T-helper 1 cell (primary cell): Measurements from ENCODE around the gene PARS2.
"Not testable (repeated sequence)": the region's sequence is repeated elsewhere in the genome, so short reads cannot be mapped to it uniquely, and the experiment has no call there.

Experiments
- DNase-seq, 5 donors: peaks; one replicate each; pipeline ENCODE4 v3.0.0-alpha.2; 2012 to 2020

PARS2 gene

DNA sequence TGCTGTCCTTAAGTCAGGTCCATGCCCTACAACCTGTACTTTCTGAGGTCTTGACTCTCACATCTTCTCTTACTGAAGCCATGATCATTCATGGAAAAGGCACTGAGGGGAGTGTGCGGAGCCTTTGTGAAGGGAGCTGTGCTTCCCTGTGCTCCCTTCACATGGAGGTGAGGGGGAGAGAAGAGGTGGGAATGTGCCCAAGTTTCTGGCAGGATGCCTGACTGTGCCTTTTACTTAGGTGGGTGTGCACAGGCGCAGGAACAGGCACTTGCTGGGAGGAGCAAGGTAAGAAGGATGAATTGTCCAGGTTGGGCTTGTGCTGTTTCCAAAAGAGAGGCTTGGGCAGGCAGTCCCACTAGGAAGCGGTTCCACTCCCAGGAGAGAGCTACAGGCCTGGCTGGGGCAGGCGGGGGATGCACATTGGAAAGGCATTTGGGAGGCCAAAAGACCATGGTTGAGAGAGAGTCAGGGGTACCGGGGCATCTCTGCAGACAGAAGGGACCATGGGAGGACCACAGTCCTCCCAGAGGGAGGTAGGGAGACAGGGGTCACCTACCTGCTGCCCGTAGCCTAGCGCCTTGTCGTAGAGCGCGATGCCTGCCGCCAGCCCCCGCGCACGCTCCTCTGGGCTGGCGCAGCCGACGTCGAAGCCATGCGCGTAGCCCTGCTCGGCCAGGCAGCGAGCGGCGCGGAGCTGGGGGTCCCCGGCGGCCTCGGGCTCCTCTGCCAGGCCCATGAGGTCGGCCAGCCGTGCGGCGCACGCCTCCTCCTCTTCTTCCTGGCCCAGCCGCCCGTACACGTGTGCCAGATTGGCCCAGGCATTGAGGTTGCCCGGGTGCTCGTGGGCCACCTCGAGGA, 35.9 kb upstream of the PARS2 start:
- no peak for DNase-seq

GRCh38 chr1:54798769-54799641, 34.7 kb upstream of the PARS2 start:
- peak in 1 of 5 donors; percentile 89 for DNase-seq

GRCh38 chr1:54798206-54798605, 33.9 kb upstream of the PARS2 start:
- no peak for DNase-seq

GRCh38 chr1:54796902-54797301, 32.6 kb upstream of the PARS2 start:
- no peak for DNase-seq

DNA sequence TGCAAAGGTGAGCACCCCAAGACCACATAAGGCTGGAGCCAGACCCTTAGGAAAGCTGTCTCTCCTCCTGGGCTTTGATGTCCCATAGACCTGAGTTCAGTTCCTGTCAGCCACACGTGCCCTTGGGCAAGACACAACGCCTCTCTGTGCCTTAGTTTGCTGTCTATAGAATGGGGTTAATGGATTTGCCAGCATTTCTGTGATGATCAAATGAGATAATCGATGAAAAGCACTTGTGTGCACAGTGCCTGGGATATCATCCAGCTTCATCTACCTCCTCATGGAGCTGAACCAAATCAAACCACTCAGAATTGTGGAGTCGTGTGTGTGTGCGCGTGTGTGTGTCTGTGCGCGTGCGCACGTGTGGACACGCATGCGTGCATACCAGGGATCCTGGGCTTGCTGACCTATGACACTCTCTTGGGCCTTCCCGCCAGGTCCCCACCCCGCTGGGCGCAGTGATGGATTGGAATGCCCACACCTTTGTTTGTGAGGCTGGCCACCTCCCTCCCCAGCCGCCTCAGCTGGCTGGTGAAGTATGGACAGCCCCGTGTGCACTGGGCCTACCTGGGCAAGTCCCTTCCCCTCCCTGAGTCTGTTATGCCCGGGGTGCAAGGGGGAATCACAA, 31.6 kb upstream of the PARS2 start:
- no peak for DNase-seq

DNA sequence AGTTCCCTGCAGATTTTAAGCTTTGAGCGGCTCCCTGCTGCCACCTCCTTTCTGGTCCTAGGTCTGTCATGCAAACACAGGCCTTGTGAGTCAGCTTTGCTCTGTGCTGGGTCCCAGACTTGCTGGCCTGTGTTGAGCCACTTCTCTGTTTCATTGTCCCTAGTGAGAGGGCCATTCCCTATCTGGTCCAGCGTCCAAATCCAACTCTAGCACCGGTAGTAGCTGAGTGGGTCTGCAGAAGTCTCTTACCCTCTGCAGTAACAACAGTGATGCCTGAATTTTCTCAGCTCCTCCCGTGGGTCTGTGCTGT, 31.0 kb upstream of the PARS2 start:
- DNase-seq, result no peak

DNA sequence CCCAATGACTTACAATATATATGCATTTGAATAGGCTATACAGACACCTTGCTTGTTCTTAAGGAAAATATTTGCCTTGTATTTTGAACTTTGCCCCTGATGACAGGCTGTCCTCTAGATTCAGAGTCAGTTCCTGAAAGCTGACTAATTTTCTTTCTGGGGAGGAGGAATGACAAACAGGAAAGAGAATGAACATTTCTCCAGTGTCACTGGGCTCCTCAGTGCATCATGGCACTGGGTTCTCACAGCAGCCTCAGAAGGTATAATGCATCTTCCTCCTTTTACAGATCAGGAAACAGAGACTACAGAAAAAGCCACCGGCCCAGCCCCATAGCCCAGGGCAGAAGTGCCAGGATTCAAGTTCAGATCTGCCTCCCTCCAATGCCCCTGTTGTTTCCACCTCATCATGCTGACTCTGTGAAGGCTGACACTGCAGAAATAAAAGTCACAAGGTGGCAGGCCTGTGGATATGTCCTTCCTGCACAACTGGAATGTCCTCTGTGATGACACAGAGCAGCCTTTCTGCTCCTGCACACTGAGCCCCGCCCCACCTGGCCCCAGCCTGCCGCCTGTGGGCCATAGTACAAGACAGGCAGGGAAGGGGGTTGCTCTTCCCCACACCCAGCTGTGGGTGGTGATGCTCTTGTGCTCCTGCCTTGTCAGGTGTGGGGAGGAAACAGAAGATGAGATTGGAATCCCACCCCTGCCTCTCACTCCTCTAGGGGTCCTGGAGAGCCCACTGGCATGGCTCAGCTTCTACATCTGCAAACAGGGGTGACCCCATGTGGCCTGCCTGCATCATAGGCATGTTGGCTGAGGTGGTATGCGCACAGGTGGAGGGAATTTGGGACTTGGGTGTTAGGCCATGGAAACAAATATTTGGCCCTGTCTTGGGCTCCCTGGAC, 30.4 kb upstream of the PARS2 start:
- DNase-seq, result no peak

- no peak for DNase-seq
Measured at GRCh38 chr1:54792686-54793282, 28.5 kb upstream of the PARS2 start.

DNA sequence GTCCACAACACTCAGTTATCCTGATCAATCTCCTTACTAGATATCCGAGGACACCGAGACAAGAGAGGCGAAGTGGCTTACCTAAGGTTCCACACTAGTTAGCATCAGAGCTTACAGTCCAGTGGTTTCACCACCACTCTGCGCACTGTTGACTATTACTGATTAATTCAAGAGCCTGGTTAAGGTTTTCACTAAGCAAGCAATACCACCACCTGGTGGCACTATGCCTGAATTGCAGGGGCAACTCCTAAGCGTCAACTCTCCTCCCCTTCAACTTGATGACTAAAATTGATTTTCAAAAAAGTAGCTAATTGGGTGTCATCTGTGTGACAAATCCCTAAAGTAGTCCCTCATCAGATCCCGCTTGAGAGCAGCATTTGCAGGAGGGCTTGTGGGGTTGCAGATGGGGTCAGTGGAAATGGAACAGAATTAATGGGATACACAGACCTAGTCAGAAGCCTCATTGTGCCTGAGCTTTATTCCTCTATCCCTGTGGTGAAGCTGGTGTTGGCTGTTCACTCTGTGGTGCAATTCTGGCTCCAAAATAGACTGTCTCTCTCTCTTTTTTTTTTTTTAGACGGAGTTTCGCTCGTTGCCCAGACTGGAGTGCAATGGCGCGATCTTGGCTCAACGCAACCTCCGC, 27.7 kb upstream of the PARS2 start:
- peak in 1 of 5 donors; percentile 22 for DNase-seq

GRCh38 chr1:54788459-54788858, 24.1 kb upstream of the PARS2 start:
- no peak for DNase-seq

- no peak for DNase-seq
Measured at GRCh38 chr1:54787604-54788003, 23.3 kb upstream of the PARS2 start.

GRCh38 chr1:54786778-54787177, 22.5 kb upstream of the PARS2 start:
- DNase-seq, result no peak

DNA sequence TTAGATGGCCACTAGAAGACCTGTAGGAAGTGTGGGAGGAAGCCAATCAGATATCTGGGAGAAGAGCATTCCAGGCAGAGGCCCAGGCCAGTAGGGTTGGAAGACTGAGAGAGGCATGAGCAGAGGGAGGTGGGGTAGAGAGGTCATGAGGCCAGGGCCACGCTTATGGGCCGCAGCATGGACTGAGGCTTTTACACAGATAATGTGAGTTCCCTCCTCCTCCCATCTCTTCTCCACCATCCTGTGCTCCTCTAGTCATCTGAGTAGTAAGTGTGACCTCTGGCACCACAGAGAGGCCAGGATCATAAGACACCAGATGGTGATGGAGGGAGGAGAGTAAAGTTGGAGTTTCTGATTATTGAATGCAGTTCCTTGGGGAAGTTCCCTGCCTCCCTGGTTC, 19.7 kb upstream of the PARS2 start:
- DNase-seq, result no peak

DNA sequence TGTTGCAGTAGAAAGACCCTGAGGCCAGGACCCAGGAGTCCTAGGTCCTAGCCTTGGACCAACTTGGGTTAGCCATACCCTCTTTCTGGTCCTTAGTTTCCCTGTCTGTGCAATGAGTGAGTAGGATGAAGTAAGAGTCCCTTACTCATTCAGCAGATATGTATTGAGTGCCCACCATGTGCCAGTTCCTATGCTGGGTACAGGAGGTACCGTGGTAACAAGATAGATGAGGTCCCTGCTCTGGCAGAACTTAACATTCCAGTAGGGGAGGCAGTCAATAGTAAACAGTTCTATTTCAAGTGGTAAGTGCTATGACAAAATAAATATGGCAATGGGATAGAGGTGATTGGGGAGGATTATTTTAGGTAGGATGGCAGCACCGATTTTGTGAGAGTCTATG, 18.3 kb upstream of the PARS2 start:
- DNase-seq, result no peak

- no peak for DNase-seq
Measured at GRCh38 chr1:54782156-54782555, 17.8 kb upstream of the PARS2 start.

- DNase-seq, result no peak
Measured at GRCh38 chr1:54781023-54781723, 16.9 kb upstream of the PARS2 start.

DNA sequence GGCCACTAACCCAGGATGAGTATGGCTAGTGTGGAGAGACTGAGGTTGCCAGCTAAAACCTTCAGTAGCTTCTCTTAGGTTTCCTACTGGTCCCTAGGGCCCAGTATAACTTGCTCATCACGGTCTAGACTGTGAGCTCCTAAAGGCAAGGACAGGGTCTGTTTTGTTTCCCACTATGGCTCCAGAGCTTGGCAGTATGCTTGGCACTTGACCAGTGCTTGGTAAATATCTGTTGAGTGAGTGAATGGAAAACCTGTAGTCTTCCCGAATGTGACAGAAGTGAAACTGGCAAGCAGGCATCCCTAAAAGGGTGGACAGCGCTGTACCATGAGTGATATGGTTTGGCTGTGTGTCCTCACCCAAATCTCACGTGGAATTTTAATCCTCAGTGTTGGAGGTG, 13.1 kb upstream of the PARS2 start:
- no peak for DNase-seq

- DNase-seq, result no peak
Measured at GRCh38 chr1:54777011-54777410, 12.7 kb upstream of the PARS2 start.

DNA sequence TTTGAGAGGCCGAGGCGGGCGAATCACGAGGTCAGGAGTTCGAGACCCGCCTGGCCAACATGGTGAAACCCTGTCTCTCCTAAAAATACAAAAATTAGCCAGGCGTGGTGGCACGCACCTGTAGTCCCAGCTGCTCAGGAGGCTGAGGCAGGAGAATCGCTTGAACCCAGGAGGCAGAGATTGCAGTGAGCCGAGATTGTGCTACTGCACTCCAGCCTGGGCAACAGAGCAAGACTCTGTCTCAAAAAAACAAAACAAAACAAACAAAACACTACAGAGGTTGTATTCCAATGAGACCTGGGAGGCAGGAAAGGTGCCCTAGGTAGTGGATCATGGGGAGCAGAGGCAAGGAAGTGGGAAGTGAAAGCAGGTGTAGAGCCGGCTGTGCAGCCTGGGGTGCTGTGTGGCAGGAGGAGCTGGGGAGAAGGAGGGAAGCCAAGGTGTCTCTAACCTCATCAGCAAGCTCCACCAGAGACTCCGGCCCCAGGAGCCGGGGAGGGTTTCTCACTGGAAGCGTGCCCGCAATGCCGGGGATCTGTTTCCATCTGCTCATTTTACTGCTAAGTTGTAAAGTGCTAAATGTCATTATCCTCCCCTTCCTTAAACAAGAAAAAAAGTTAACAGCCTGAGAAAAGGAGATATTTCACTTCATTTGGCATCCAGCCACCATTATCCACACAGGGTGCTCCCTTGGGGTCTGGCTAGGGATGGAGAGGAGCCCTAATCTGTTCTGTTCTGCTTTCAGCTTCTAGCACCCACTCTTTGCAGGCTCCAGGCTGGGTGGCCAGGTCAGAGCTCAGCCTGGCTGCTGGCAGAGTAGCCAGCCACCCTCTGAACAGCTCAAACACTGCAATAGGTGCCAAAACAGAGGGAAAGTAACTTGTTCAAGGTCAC, 11.8 kb upstream of the PARS2 start:
- not testable (repeated sequence) for DNase-seq
